OCI-LY3 (cell line): Measurements from ENCODE around the gene PKHD1.

Source experiments
- H2AFZ ChIP-seq: fragments of 200-600, 300-600 bp; shearing (Covaris generic); 2 replicates; pipeline ENCODE4 v1.6.0; 2014; ENCODE audit warnings: antibody characterized with exemption, low read depth, low read length
- H3K27ac ChIP-seq: fragments of 200-600, 300-600 bp; sonication (generic); 2 replicates; pipeline ENCODE4 v1.5.1; 2014; ENCODE audit warnings: mild to moderate bottlenecking, low read length, moderate library complexity, mixed read lengths
- H3K27me3 ChIP-seq: fragments of 200-600, 300-600 bp; sonication (generic); 2 replicates; pipeline ENCODE4 v1.6.1; 2014; ENCODE audit warnings: low read depth, low read length, mixed read lengths
- H3K36me3 ChIP-seq: fragments of 200-600, 300-600 bp; sonication (generic); replicated peaks from 2 replicates; pipeline ENCODE3; 2014; ENCODE audit warnings: low read depth, low read length, mixed read lengths
- H3K4me1 ChIP-seq: fragments of 300-600, 200-600 bp; sonication (generic); 2 replicates; pipeline ENCODE4 v1.6.1; 2014; ENCODE audit warnings: low read length, mixed read lengths
- H3K4me2 ChIP-seq: fragments of 200-600, 300-600 bp; sonication (generic); 2 replicates; pipeline ENCODE4 v1.6.1; 2014; ENCODE audit warnings: low read length, mixed read lengths
- H3K4me3 ChIP-seq: fragments of 300-600, 200-600 bp; sonication (generic); 2 replicates; pipeline ENCODE4 v1.5.1; 2014; ENCODE audit warnings: antibody characterized with exemption, mild to moderate bottlenecking, low read length, moderate library complexity
- H3K79me2 ChIP-seq: fragments of 300-600, 200-600 bp; shearing (Covaris generic); 2 replicates; pipeline ENCODE4 v1.6.1; 2014; ENCODE audit warnings: mild to moderate bottlenecking, low read length, mixed read lengths
- H3K9ac ChIP-seq: fragments of 300-600, 200-600 bp; shearing (Covaris generic); 2 replicates; pipeline ENCODE4 v1.6.0; 2014; ENCODE audit warnings: mild to moderate bottlenecking, low read length, moderate library complexity
- H3K9me3 ChIP-seq: fragments of 200-600, 300-600 bp; shearing (Covaris generic); 2 replicates; pipeline ENCODE4 v1.6.1; 2014; ENCODE audit warnings: low read length, mixed read lengths; ENCODE audit not compliant: insufficient read depth
- H4K20me1 ChIP-seq: fragments of 200-600, 300-600 bp; sonication (generic); 2 replicates; pipeline ENCODE4 v1.6.1; 2016; ENCODE audit warnings: low read length, mixed read lengths; ENCODE audit not compliant: insufficient read depth
- CTCF ChIP-seq: fragments of 200-600, 300-600 bp; sonication (generic); IDR thresholded peaks from 2 replicates; pipeline ENCODE4 v1.5.1; 2014; ENCODE audit warnings: antibody characterized with exemption, low read length, low read depth
- EZH2phosphoT487 ChIP-seq: fragments of 200-600 bp; shearing (Covaris generic); IDR thresholded peaks from 2 replicates; pipeline ENCODE4 v1.6.1; 2018; ENCODE audit warnings: antibody characterized with exemption, mixed run types, low read depth

The PKHD1 gene

GRCh38 chr6:52019092-52019491 lies 68.3 kb downstream of the PKHD1 start:
- peaks cover 4% of the 10 kb centered on the region for H3K27me3 ChIP-seq
- H3K4me2 ChIP-seq = no peak overlapping the region
- TF ChIP-seq EZH2phosphoT487 (no peak), CTCF (no peak)
- no peaks in the 10 kb centered on the region for H3K79me2 ChIP-seq
- no peak overlapping the region for H3K4me3 ChIP-seq
- no peak overlapping the region for H2AFZ ChIP-seq
- H3K4me1 ChIP-seq = peaks cover 31% of the 10 kb centered on the region
- H4K20me1 ChIP-seq = no peaks in the 10 kb centered on the region
- no peak overlapping the region for H3K27ac ChIP-seq
- H3K9me3 ChIP-seq = no peaks in the 10 kb centered on the region
- H3K9ac ChIP-seq = no peak overlapping the region
- H3K36me3 ChIP-seq = no peaks in the 10 kb centered on the region

GRCh38 chr6:52016915-52017748 lies 70.3 kb downstream of the PKHD1 start:
- Histone ChIP-seq H3K27me3 (peaks cover 5% of the 10 kb centered on the region), H3K36me3 (no peaks in the 10 kb centered on the region), H3K9me3 (no peaks in the 10 kb centered on the region), H3K4me1 (peaks cover 11% of the 10 kb centered on the region), H3K79me2 (no peaks in the 10 kb centered on the region), H2AFZ (no peak overlapping the region), H4K20me1 (no peaks in the 10 kb centered on the region), H3K27ac (no peak overlapping the region), H3K9ac (no peak overlapping the region), H3K4me2 (no peak overlapping the region), H3K4me3 (no peak overlapping the region)
- no peak for TF ChIP-seq EZH2phosphoT487
- TF ChIP-seq CTCF = no peak

GRCh38 chr6:52015953-52016352 lies 71.5 kb downstream of the PKHD1 start:
- Histone ChIP-seq H3K4me2 (peak overlapping the region; percentile 19), H3K36me3 (no peaks in the 10 kb centered on the region), H4K20me1 (no peaks in the 10 kb centered on the region), H3K4me3 (peak overlapping the region; percentile 4; the same call in 1 of the 2 replicates), H3K79me2 (no peaks in the 10 kb centered on the region), H3K9ac (no peak overlapping the region), H3K9me3 (no peaks in the 10 kb centered on the region), H2AFZ (no peak overlapping the region), H3K27me3 (peaks cover 10% of the 10 kb centered on the region), H3K4me1 (peaks cover 7% of the 10 kb centered on the region), H3K27ac (no peak overlapping the region)
- TF ChIP-seq CTCF = no peak

- Histone ChIP-seq H3K4me1 (peaks cover 7% of the 10 kb centered on the region), H4K20me1 (no peaks in the 10 kb centered on the region), H2AFZ (no peak overlapping the region), H3K27ac (no peak overlapping the region), H3K79me2 (no peaks in the 10 kb centered on the region), H3K4me2 (no peak overlapping the region), H3K9me3 (no peaks in the 10 kb centered on the region), H3K36me3 (no peaks in the 10 kb centered on the region), H3K27me3 (peaks cover 11% of the 10 kb centered on the region), H3K9ac (no peak overlapping the region), H3K4me3 (no peak overlapping the region)
- TF ChIP-seq CTCF = no peak
These were observed 73.0 kb downstream of the PKHD1 start for GRCh38 chr6:52014391-52014790.
